Measurements from ENCODE around the gene HNRNPA3. TPM values are rescaled to one million over a fixed set of nuclear protein-coding genes. Genes with fewer than 3 reads are reported as not detected.

The HNRNPA3 gene
- total and polyA plus RNA-seq, 2 of the 13 experiments (the other 11 are each of a cell fraction or from before 2014, with no cell fraction given), result 73.3 to 97.7 TPM

DNA sequence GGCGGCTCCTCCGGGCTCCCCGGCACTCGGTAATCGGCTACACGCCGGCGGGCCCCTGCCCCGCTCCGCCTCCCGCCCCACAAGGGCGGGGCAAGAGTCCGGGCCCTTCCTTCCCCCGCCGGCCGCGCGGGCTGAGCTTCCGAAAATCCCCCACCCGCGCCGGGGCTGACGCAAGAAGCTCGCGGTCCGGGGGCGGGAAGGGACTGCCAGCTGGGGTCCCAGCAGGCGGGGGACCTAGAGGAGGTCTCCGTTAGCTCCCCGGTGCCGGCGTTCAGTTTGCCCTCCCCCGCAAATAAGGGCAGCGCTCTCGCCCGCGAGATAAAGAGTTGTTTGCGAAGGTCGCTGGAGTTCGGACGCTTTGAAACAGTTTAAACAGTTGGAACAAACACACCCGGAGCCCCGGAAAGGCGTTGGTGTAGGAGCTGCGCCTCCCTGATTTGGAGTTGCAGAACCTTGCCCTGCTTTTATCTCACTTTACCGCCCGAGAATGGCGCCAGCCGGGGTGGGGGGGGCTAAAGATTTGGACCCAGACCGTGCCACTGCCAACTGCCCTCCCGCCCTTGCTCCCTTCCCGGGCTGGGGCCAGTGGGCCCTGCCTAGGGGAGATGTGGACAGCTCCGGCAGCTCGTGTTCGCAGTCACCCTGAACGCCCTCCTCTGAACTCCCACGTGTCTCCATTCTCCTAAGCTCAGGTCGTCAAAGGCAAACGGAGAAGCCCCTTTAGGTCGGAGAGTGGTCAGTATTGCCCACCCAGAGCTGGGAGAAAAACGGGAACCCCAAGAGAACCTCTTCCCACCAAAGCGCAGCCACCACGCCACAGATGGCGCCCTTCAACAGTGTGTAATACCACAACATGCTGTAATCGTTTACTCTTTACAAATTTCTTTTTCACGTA, 52.3 kb downstream of the HNRNPA3 start, which contains the start of gene NFE2L2 (continued):
- TF ChIP-seq ZNF234 (CRISPR knock-in tag; conservative IDR thresholded peaks at IDR 0.05), result peak; percentile 94; the same call in 1 of the 2 replicates
- peak; percentile 92; the same call in 1 of the 2 replicates for TF ChIP-seq ZMYM2 (CRISPR knock-in tag; IDR thresholded peaks at IDR 0.05)
- TF ChIP-seq SRY (CRISPR knock-in tag; IDR thresholded peaks at IDR 0.05), result no peak
- peak; percentile 22 for TF ChIP-seq MIXL1 (CRISPR knock-in tag; IDR thresholded peaks at IDR 0.05)
- TF ChIP-seq FOXO1 (CRISPR knock-in tag; IDR thresholded peaks at IDR 0.05), result peak; percentile 73
- peak; percentile 68 for TF ChIP-seq PHF5A (CRISPR knock-in tag; IDR thresholded peaks at IDR 0.05; ENCODE audit: low read depth, unreplicated experiment)
- TF ChIP-seq RFXAP (CRISPR knock-in tag; IDR thresholded peaks at IDR 0.05; ENCODE audit: borderline replicate concordance), result peak; percentile 74; the same call in 1 of the 2 replicates
- TF ChIP-seq, protein P1, sequence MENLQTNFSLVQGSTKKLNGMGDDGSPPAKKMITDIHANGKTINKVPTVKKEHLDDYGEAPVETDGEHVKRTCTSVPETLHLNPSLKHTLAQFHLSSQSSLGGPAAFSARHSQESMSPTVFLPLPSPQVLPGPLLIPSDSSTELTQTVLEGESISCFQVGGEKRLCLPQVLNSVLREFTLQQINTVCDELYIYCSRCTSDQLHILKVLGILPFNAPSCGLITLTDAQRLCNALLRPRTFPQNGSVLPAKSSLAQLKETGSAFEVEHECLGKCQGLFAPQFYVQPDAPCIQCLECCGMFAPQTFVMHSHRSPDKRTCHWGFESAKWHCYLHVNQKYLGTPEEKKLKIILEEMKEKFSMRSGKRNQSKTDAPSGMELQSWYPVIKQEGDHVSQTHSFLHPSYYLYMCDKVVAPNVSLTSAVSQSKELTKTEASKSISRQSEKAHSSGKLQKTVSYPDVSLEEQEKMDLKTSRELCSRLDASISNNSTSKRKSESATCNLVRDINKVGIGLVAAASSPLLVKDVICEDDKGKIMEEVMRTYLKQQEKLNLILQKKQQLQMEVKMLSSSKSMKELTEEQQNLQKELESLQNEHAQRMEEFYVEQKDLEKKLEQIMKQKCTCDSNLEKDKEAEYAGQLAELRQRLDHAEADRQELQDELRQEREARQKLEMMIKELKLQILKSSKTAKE (CRISPR knock-in tag; IDR thresholded peaks at IDR 0.05; ENCODE audit: borderline replicate concordance), result peak; percentile 77
- peak; percentile 43 for TF ChIP-seq NFKBIZ (CRISPR knock-in tag; IDR thresholded peaks at IDR 0.05)
- TF ChIP-seq ZBTB25 (CRISPR knock-in tag; IDR thresholded peaks at IDR 0.05), result peak; percentile 100
- TF ChIP-seq ZHX1 (CRISPR knock-in tag; IDR thresholded peaks at IDR 0.05; ENCODE audit: low read depth), result peak; percentile 47; the same call in 1 of the 2 replicates
- TF ChIP-seq PAX8 (CRISPR knock-in tag; IDR thresholded peaks at IDR 0.05; ENCODE audit: borderline replicate concordance), result peak; percentile 65; the same call in 1 of the 2 replicates
- TF ChIP-seq ZNF558 (CRISPR knock-in tag; IDR thresholded peaks at IDR 0.05; ENCODE audit: borderline replicate concordance), result peak; percentile 90
- no peak for TF ChIP-seq PLRG1 (conservative IDR thresholded peaks at IDR 0.05)
- no peak for TF ChIP-seq ZNF577 (CRISPR knock-in tag; IDR thresholded peaks at IDR 0.05; ENCODE audit: borderline replicate concordance, low read depth)
- TF ChIP-seq RFX3 (CRISPR knock-in tag; IDR thresholded peaks at IDR 0.05), result no peak
- TF ChIP-seq ATF7 (IDR thresholded peaks at IDR 0.05), result no peak
- peak; percentile 86; the same call in 1 of the 2 replicates for TF ChIP-seq ATF7 (CRISPR knock-in tag; IDR thresholded peaks at IDR 0.05)

Measured in HepG2 (cell line).